ENCODE measurements around the gene HAP1. TPM values are rescaled to one million over a fixed set of nuclear protein-coding genes. Genes with fewer than 3 reads are reported as not detected.

Gene HAP1
- total RNA-seq, 4 donors from 2014 or later = 0.22 TPM; not detected in 3

- H3K36me3 ChIP-seq = no peaks in the 10 kb centered on the region
- H3K27me3 ChIP-seq = peaks cover 0 to 4% (median 0%) of the 10 kb centered on the region in 3 donors
- no peak for DNase-seq
- no peak for ATAC-seq
- no peak for TF ChIP-seq CTCF (IDR thresholded peaks at IDR 0.05 in 4 of 5, conservative IDR thresholded peaks at IDR 0.05 in 1 of 5)
- no peak for TF ChIP-seq POLR2A (IDR thresholded peaks at IDR 0.05)
- no peaks in the 10 kb centered on the region for H3K9me3 ChIP-seq
- no peaks in the 10 kb centered on the region for H3K4me1 ChIP-seq
- in situ Hi-C loops (cut with MboI; ENCODE audit: low sequenced_read_pairs in 4 of 4) = no loop called here
- no peak overlapping the region for H3K4me3 ChIP-seq
- intact Hi-C loops (cut with DNase I; ENCODE audit: low total_unique reads) = no loop called here
- H3K27ac ChIP-seq = no peak overlapping the region
Observed at GRCh38 chr17:41680426-41681040, 53.9 kb downstream of the HAP1 start.

- peak overlapping the region in 3 of 4 donors; percentile 46 to 61 (median 60) for H3K27ac ChIP-seq
- no peak for DNase-seq
- intact Hi-C loops (cut with DNase I; ENCODE audit: low total_unique reads) = no loop called here
Observed at GRCh38 chr17:41679740-41680425, 54.6 kb downstream of the HAP1 start.

DNA sequence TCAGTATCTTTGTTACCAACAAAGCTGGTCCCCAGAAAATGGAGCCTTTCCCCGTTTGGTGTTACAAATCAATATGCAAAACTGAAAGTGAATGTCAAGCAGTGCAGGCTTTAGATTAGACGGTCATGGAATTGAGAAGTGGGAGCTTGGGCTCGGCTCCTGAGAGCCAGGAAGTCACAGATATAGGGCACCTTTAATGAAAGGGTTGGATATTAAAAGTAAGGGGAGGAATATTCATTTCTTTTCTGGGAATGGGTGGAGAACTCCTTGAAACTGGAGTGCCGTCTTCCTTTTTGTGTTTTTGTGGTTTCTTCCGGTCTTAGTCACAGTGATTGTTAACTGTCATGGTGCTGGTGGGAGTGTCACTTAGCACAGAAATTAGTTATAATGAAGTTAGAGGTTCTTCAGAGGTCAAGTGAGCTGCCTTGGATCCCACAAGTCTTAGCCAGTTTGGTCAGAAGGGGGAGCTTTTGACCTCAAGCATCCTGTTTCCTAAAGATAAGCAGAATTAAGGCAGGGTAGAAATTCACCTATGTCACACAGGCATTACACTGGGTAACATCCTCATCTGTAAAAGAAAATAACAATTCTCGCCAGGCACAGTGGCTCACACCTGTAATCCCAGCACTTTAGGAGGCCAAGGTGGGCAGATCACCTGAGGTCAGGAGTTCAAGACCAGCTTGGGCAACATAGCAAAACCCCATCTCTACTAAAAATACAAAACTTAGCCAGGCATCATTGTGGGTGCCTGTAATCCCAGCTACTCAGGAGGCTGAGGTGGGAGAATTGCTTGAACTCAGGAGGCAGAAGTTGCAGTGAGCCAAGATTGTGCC is 55.3 kb downstream of the HAP1 start:
- H3K27me3 ChIP-seq = peaks cover 0 to 4% (median 0%) of the 10 kb centered on the region in 3 donors
- TF ChIP-seq POLR2A (IDR thresholded peaks at IDR 0.05) (peak in 1 of 2 donors; percentile 35), CTCF (IDR thresholded peaks at IDR 0.05 in 4 of 5, conservative IDR thresholded peaks at IDR 0.05 in 1 of 5) (no peak)
- intact Hi-C loops (cut with DNase I; ENCODE audit: low total_unique reads) = no loop called here
- H3K4me3 ChIP-seq = peak overlapping the region in 2 of 4 donors; percentile 6 to 29
- in situ Hi-C loops (cut with MboI; ENCODE audit: low sequenced_read_pairs in 4 of 4) = loop anchor here in 1 of 4 donors (10.0 kb wide), 1 partner anchor 864 kb away; no protein-coding TSS in a partner anchor
- peak; percentile 52 to 83 for ATAC-seq
- H3K36me3 ChIP-seq = no peaks in the 10 kb centered on the region
- H3K27ac ChIP-seq = peak overlapping the region; percentile 45 to 71 (median 54)
- H3K4me1 ChIP-seq = no peaks in the 10 kb centered on the region
- no peaks in the 10 kb centered on the region for H3K9me3 ChIP-seq
- no peak for DNase-seq

More at GRCh38 chr17:41679740-41680425, 54.6 kb downstream of the HAP1 start:
- no peaks in the 10 kb centered on the region for H3K36me3 ChIP-seq
- H3K4me1 ChIP-seq = no peaks in the 10 kb centered on the region
- peaks cover 0 to 4% (median 0%) of the 10 kb centered on the region in 3 donors for H3K27me3 ChIP-seq
- in situ Hi-C loops (cut with MboI; ENCODE audit: low sequenced_read_pairs in 4 of 4) = loop anchor here in 1 of 4 donors (10.0 kb wide), 1 partner anchor 865 kb away; no protein-coding TSS in a partner anchor
- no peak for ATAC-seq
- TF ChIP-seq CTCF (IDR thresholded peaks at IDR 0.05 in 4 of 5, conservative IDR thresholded peaks at IDR 0.05 in 1 of 5) = no peak
- no peak for TF ChIP-seq POLR2A (IDR thresholded peaks at IDR 0.05)
- H3K4me3 ChIP-seq = no peak overlapping the region
- H3K9me3 ChIP-seq = no peaks in the 10 kb centered on the region

- Histone ChIP-seq H3K27me3 (peaks cover 0 to 4% (median 0%) of the 10 kb centered on the region in 3 donors), H3K36me3 (no peaks in the 10 kb centered on the region), H3K4me3 (peak overlapping the region in 2 of 4 donors; percentile 6 to 29), H3K9me3 (no peaks in the 10 kb centered on the region), H3K27ac (peak overlapping the region; percentile 23 to 71 (median 54)), H3K4me1 (no peaks in the 10 kb centered on the region)
- ATAC-seq (no peak), DNase-seq (no peak)
- intact Hi-C loops (cut with DNase I; ENCODE audit: low total_unique reads) = no loop called here
- in situ Hi-C loops (cut with MboI; ENCODE audit: low sequenced_read_pairs in 4 of 4) = loop anchor here in 1 of 4 donors (10.0 kb wide), 1 partner anchor 864 kb away; no protein-coding TSS in a partner anchor
- TF ChIP-seq CTCF (IDR thresholded peaks at IDR 0.05 in 4 of 5, conservative IDR thresholded peaks at IDR 0.05 in 1 of 5) = no peak
- TF ChIP-seq POLR2A (IDR thresholded peaks at IDR 0.05) = no peak
Observed at GRCh38 chr17:41678411-41678906, 56.0 kb downstream of the HAP1 start.
